Measurements from ENCODE around the gene CFD.

Gene CFD

GRCh38 chr19:892894-893689, 33.6 kb downstream of the CFD start, which contains the start of the genes MED16 and RNU6-9:
MED16 (minus strand) TSS chr19:893187; CDS start chr19:891131, 2,056 bp downstream.
RNU6-9 (plus strand) TSS chr19:893484.
- H3K4me3 ChIP-seq (ENCODE audit: low read length), result peak within 1 kb of the TSS; percentile 90
- H4K20me1 ChIP-seq (ENCODE audit: control insufficient read depth, insufficient read depth, low read depth, low read length), result no peaks in the 10 kb centered on the region
- no peaks in the 10 kb centered on the region for H3K9me3 ChIP-seq (ENCODE audit: control insufficient read depth, insufficient read depth, low read length)
- H3K36me3 ChIP-seq (ENCODE audit: control insufficient read depth, low read length), result peaks cover 11% of the 10 kb centered on the region
- TF ChIP-seq CTCF (IDR thresholded peaks at IDR 0.05; ENCODE audit: low read depth, low read length, poor library complexity, severe bottlenecking) (no peak), EZH2phosphoT487 (IDR thresholded peaks at IDR 0.05; ENCODE audit: borderline replicate concordance, low read length) (no peak)
- no peaks in the 10 kb centered on the region for H3K9me2 ChIP-seq (replicated peaks; ENCODE audit: control insufficient read depth, low read length)
- no peaks in the 10 kb centered on the region for H3F3A ChIP-seq (ENCODE audit: control insufficient read depth, insufficient read depth)
- H3K4me1 ChIP-seq (ENCODE audit: control insufficient read depth, low read length), result peaks cover 23% of the 10 kb centered on the region
- H3K4me2 ChIP-seq (ENCODE audit: low read length), result peak within 1 kb of the TSS; percentile 79
- peaks cover 12% of the 10 kb centered on the region for H3K79me2 ChIP-seq (ENCODE audit: control insufficient read depth, low read length)
- H3K27ac ChIP-seq (ENCODE audit: low read depth, low read length), result peak within 1 kb of the TSS; percentile 58
- no peaks in the 10 kb centered on the region for H3K27me3 ChIP-seq (ENCODE audit: control insufficient read depth, low read length)

- Histone ChIP-seq H3K36me3 (ENCODE audit: control insufficient read depth, low read length) (peaks cover 9% of the 10 kb centered on the region; the same call in 1 of the 2 replicates), H3K27ac (ENCODE audit: low read depth, low read length) (no peak overlapping the region), H4K20me1 (ENCODE audit: control insufficient read depth, insufficient read depth, low read depth, low read length) (peaks cover 8% of the 10 kb centered on the region; the same call in 1 of the 2 replicates), H3K4me3 (ENCODE audit: low read length) (no peak overlapping the region), H3K9me2 (replicated peaks; ENCODE audit: control insufficient read depth, low read length) (no peaks in the 10 kb centered on the region), H3F3A (ENCODE audit: control insufficient read depth, insufficient read depth) (peaks cover 2% of the 10 kb centered on the region; the same call in 1 of the 2 replicates), H3K27me3 (ENCODE audit: control insufficient read depth, low read length) (no peaks in the 10 kb centered on the region), H3K79me2 (ENCODE audit: control insufficient read depth, low read length) (peaks cover 7% of the 10 kb centered on the region), H3K4me2 (ENCODE audit: low read length) (no peak overlapping the region), H3K9me3 (ENCODE audit: control insufficient read depth, insufficient read depth, low read length) (no peaks in the 10 kb centered on the region), H3K4me1 (ENCODE audit: control insufficient read depth, low read length) (peaks cover 39% of the 10 kb centered on the region)
- TF ChIP-seq CTCF (IDR thresholded peaks at IDR 0.05; ENCODE audit: low read depth, low read length, poor library complexity, severe bottlenecking), result no peak
- no peak for TF ChIP-seq EZH2phosphoT487 (IDR thresholded peaks at IDR 0.05; ENCODE audit: borderline replicate concordance, low read length)
Observed at GRCh38 chr19:896434-896833, 37.0 kb downstream of the CFD start.

GRCh38 chr19:896999-897398, 37.5 kb downstream of the CFD start:
- TF ChIP-seq EZH2phosphoT487 (IDR thresholded peaks at IDR 0.05; ENCODE audit: borderline replicate concordance, low read length) (no peak), CTCF (IDR thresholded peaks at IDR 0.05; ENCODE audit: low read depth, low read length, poor library complexity, severe bottlenecking) (no peak)
- peaks cover 9% of the 10 kb centered on the region; the same call in 1 of the 2 replicates for H3K36me3 ChIP-seq (ENCODE audit: control insufficient read depth, low read length)
- H3F3A ChIP-seq (ENCODE audit: control insufficient read depth, insufficient read depth), result peaks cover 2% of the 10 kb centered on the region; the same call in 1 of the 2 replicates
- H3K4me2 ChIP-seq (ENCODE audit: low read length), result no peak overlapping the region
- peaks cover 8% of the 10 kb centered on the region; the same call in 1 of the 2 replicates for H4K20me1 ChIP-seq (ENCODE audit: control insufficient read depth, insufficient read depth, low read depth, low read length)
- peaks cover 5% of the 10 kb centered on the region for H3K79me2 ChIP-seq (ENCODE audit: control insufficient read depth, low read length)
- peaks cover 36% of the 10 kb centered on the region for H3K4me1 ChIP-seq (ENCODE audit: control insufficient read depth, low read length)
- no peaks in the 10 kb centered on the region for H3K9me2 ChIP-seq (replicated peaks; ENCODE audit: control insufficient read depth, low read length)
- no peaks in the 10 kb centered on the region for H3K27me3 ChIP-seq (ENCODE audit: control insufficient read depth, low read length)
- H3K9me3 ChIP-seq (ENCODE audit: control insufficient read depth, insufficient read depth, low read length), result no peaks in the 10 kb centered on the region
- no peak overlapping the region for H3K27ac ChIP-seq (ENCODE audit: low read depth, low read length)
- no peak overlapping the region for H3K4me3 ChIP-seq (ENCODE audit: low read length)
